Measurements from ENCODE around the gene MGMT. TPM values are rescaled to one million over a fixed set of nuclear protein-coding genes. Genes with fewer than 3 reads are reported as not detected.

MGMT gene
- total and polyA plus RNA-seq, 2 experiments from 2014 or later: 19.3 to 21.9 TPM

DNA sequence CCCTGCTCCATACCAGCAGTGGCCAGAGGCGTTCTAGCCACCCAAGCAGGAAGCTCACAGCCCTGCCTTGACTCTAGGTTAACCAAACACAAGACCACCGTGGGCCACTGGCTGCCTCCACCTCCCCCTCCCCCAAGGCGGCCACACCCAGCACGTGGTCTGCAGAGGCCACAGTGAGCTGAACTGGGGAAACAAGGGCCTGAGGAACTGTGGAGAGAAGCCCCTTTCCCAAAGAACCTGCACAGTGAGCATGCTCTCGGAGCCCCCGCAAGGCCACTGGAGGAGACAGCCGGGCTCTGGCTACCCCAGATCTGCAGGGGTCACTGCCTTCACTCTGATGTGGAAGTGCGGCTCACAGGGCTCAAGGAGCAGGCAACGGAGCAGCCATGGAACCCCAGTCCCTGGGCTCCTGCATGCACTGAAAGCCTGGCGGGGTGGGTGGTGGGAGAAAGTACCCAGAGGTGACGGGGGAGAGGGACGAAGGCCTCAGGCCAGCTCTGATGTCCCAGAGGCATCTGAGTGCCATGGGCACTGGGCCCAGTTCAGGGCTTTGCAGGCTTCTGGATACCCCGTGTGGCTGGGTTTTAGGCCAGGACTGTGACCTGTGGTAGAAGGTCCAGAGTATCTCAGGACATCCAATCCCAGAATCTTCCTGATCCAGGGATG, 307.8 kb downstream of the MGMT start:
- no peaks in the 10 kb centered on the region for H3F3A ChIP-seq (replicated peaks; ENCODE audit: low read depth)
- Mint-ChIP-seq H3K4me3 (no peak overlapping the region), H3K4me1 (no peaks in the 10 kb centered on the region), H3K9me3 (no peaks in the 10 kb centered on the region), H3K27me3 (ENCODE audit: insufficient read depth, low read depth, poor library complexity) (peaks cover 2% of the 10 kb centered on the region), H3K27ac (no peak overlapping the region), H3K36me3 (ENCODE audit: low read depth) (no peaks in the 10 kb centered on the region)
- H3K9me2 ChIP-seq (ENCODE audit: insufficient read depth): no peaks in the 10 kb centered on the region
- H3K27ac ChIP-seq (ENCODE audit: low read depth): no peak overlapping the region
- no peaks in the 10 kb centered on the region for H4K20me1 ChIP-seq (replicated peaks; ENCODE audit: insufficient read depth)
- no peak overlapping the region for H2AFZ ChIP-seq
- H3K36me3 ChIP-seq (ENCODE audit: insufficient read depth): no peaks in the 10 kb centered on the region
- H3K4me3 ChIP-seq: no peak overlapping the region
- H3K79me2 ChIP-seq (replicated peaks; ENCODE audit: insufficient read depth): no peaks in the 10 kb centered on the region
- DNase-seq (ENCODE audit: low spot score): no peak
- no peaks in the 10 kb centered on the region for H3K27me3 ChIP-seq (ENCODE audit: insufficient read depth)
- ATAC-seq: no peak
- H3K4me1 ChIP-seq (ENCODE audit: insufficient read depth): no peaks in the 10 kb centered on the region
- no peak overlapping the region for H3K4me2 ChIP-seq
- TF ChIP-seq EZH2 (IDR thresholded peaks at IDR 0.05; ENCODE audit: low read depth, unreplicated experiment): no peak
- TF ChIP-seq, protein P1, sequence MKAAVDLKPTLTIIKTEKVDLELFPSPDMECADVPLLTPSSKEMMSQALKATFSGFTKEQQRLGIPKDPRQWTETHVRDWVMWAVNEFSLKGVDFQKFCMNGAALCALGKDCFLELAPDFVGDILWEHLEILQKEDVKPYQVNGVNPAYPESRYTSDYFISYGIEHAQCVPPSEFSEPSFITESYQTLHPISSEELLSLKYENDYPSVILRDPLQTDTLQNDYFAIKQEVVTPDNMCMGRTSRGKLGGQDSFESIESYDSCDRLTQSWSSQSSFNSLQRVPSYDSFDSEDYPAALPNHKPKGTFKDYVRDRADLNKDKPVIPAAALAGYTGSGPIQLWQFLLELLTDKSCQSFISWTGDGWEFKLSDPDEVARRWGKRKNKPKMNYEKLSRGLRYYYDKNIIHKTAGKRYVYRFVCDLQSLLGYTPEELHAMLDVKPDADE (IDR thresholded peaks at IDR 0.05): no peak
- TF ChIP-seq EZH2phosphoT487 (IDR thresholded peaks at IDR 0.05; ENCODE audit: unreplicated experiment): no peak

GRCh38 chr10:129775681-129776080, 308.6 kb downstream of the MGMT start:
- Histone ChIP-seq H3K9me2 (ENCODE audit: insufficient read depth) (no peaks in the 10 kb centered on the region), H3K4me1 (ENCODE audit: insufficient read depth) (no peaks in the 10 kb centered on the region), H3K4me3 (no peak overlapping the region), H3K79me2 (replicated peaks; ENCODE audit: insufficient read depth) (no peaks in the 10 kb centered on the region), H3K27me3 (ENCODE audit: insufficient read depth) (no peaks in the 10 kb centered on the region), H3K36me3 (ENCODE audit: insufficient read depth) (no peaks in the 10 kb centered on the region), H3F3A (replicated peaks; ENCODE audit: low read depth) (no peaks in the 10 kb centered on the region), H4K20me1 (replicated peaks; ENCODE audit: insufficient read depth) (no peaks in the 10 kb centered on the region), H3K27ac (ENCODE audit: low read depth) (no peak overlapping the region), H2AFZ (no peak overlapping the region), H3K4me2 (no peak overlapping the region)
- no peak for TF ChIP-seq ZNF114 (CRISPR knock-in tag; IDR thresholded peaks at IDR 0.05)
- no peak for TF ChIP-seq STAT1 (IDR thresholded peaks at IDR 0.05; ENCODE audit: unreplicated experiment)
- no peak for TF ChIP-seq EZH2 (IDR thresholded peaks at IDR 0.05; ENCODE audit: low read depth, unreplicated experiment)
- no peak for TF ChIP-seq POLR2AphosphoS5 (IDR thresholded peaks at IDR 0.05; ENCODE audit: low read depth)
- TF ChIP-seq REST (IDR thresholded peaks at IDR 0.05; ENCODE audit: unreplicated experiment): no peak
- TF ChIP-seq CREB1 (CRISPR knock-in tag; IDR thresholded peaks at IDR 0.05; ENCODE audit: low read depth): no peak
- TF ChIP-seq, protein P1 (IDR thresholded peaks at IDR 0.05): no peak
- TF ChIP-seq, protein P2, sequence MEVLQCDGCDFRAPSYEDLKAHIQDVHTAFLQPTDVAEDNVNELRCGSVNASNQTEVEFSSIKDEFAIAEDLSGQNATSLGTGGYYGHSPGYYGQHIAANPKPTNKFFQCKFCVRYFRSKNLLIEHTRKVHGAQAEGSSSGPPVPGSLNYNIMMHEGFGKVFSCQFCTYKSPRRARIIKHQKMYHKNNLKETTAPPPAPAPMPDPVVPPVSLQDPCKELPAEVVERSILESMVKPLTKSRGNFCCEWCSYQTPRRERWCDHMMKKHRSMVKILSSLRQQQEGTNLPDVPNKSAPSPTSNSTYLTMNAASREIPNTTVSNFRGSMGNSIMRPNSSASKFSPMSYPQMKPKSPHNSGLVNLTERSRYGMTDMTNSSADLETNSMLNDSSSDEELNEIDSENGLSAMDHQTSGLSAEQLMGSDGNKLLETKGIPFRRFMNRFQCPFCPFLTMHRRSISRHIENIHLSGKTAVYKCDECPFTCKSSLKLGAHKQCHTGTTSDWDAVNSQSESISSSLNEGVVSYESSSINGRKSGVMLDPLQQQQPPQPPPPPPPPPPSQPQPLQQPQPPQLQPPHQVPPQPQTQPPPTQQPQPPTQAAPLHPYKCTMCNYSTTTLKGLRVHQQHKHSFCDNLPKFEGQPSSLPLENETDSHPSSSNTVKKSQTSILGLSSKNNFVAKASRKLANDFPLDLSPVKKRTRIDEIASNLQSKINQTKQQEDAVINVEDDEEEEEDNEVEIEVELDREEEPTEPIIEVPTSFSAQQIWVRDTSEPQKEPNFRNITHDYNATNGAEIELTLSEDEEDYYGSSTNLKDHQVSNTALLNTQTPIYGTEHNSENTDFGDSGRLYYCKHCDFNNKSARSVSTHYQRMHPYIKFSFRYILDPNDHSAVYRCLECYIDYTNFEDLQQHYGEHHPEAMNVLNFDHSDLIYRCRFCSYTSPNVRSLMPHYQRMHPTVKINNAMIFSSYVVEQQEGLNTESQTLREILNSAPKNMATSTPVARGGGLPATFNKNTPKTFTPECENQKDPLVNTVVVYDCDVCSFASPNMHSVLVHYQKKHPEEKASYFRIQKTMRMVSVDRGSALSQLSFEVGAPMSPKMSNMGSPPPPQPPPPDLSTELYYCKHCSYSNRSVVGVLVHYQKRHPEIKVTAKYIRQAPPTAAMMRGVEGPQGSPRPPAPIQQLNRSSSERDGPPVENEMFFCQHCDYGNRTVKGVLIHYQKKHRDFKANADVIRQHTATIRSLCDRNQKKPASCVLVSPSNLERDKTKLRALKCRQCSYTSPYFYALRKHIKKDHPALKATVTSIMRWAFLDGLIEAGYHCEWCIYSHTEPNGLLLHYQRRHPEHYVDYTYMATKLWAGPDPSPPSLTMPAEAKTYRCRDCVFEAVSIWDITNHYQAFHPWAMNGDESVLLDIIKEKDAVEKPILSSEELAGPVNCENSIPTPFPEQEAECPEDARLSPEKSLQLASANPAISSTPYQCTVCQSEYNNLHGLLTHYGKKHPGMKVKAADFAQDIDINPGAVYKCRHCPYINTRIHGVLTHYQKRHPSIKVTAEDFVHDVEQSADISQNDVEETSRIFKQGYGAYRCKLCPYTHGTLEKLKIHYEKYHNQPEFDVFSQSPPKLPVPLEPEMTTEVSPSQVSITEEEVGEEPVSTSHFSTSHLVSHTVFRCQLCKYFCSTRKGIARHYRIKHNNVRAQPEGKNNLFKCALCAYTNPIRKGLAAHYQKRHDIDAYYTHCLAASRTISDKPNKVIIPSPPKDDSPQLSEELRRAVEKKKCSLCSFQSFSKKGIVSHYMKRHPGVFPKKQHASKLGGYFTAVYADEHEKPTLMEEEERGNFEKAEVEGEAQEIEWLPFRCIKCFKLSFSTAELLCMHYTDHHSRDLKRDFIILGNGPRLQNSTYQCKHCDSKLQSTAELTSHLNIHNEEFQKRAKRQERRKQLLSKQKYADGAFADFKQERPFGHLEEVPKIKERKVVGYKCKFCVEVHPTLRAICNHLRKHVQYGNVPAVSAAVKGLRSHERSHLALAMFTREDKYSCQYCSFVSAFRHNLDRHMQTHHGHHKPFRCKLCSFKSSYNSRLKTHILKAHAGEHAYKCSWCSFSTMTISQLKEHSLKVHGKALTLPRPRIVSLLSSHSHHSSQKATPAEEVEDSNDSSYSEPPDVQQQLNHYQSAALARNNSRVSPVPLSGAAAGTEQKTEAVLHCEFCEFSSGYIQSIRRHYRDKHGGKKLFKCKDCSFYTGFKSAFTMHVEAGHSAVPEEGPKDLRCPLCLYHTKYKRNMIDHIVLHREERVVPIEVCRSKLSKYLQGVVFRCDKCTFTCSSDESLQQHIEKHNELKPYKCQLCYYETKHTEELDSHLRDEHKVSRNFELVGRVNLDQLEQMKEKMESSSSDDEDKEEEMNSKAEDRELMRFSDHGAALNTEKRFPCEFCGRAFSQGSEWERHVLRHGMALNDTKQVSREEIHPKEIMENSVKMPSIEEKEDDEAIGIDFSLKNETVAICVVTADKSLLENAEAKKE (CRISPR knock-in tag; IDR thresholded peaks at IDR 0.05): no peak
- peaks cover 2% of the 10 kb centered on the region for H3K27me3 Mint-ChIP-seq (ENCODE audit: insufficient read depth, low read depth, poor library complexity)
- no peaks in the 10 kb centered on the region for H3K9me3 Mint-ChIP-seq
- H3K4me3 Mint-ChIP-seq: no peak overlapping the region
- H3K27ac Mint-ChIP-seq: no peak overlapping the region
- no peak for DNase-seq (ENCODE audit: low spot score)
- no peak for ATAC-seq
- no peaks in the 10 kb centered on the region for H3K4me1 Mint-ChIP-seq
- H3K36me3 Mint-ChIP-seq (ENCODE audit: low read depth): no peaks in the 10 kb centered on the region
